HepG2 (cell line): ENCODE results near the gene STK32C. TPM values are rescaled to one million over a fixed set of nuclear protein-coding genes. Genes with fewer than 3 reads are reported as not detected.

Experiments used
- ADNP ChIP-seq: sonication (generic); formaldehyde crosslinking; IDR thresholded peaks from 2 replicates; pipeline ENCODE4 v1.4.0; 2020; ENCODE audit warnings: missing genetic modification reagents
- ARID2 ChIP-seq: sonication (generic); formaldehyde crosslinking; IDR thresholded peaks from 2 replicates; pipeline ENCODE4 v1.8.1; 2022; ENCODE audit warnings: mild to moderate bottlenecking, missing genetic modification reagents, borderline replicate concordance
- CAMTA2 ChIP-seq: sonication (generic); formaldehyde crosslinking; IDR thresholded peaks from 2 replicates; pipeline ENCODE4 v1.4.0; 2020; ENCODE audit warnings: mild to moderate bottlenecking, missing genetic modification reagents, borderline replicate concordance
- HMG20A ChIP-seq: IDR thresholded peaks from 2 replicates; pipeline ENCODE4 v1.6.1; 2016; ENCODE audit warnings: borderline replicate concordance
- IKZF4 ChIP-seq: sonication (generic); formaldehyde crosslinking; IDR thresholded peaks from 2 replicates; pipeline ENCODE4 v1.5.1; 2020; ENCODE audit warnings: borderline replicate concordance, mild to moderate bottlenecking, low read depth, missing genetic modification reagents; ENCODE audit errors: not compliant biosample characterization
- MED8 ChIP-seq: sonication (generic); formaldehyde crosslinking; IDR thresholded peaks from 2 replicates; pipeline ENCODE4 v1.8.1; 2023; ENCODE audit warnings: mild to moderate bottlenecking, missing genetic modification reagents; ENCODE audit not compliant: insufficient replicate concordance
- NCOA5 ChIP-seq: sonication (generic); formaldehyde crosslinking; IDR thresholded peaks from 2 replicates; pipeline ENCODE4 v1.4.0; 2020; ENCODE audit warnings: missing genetic modification reagents
- PHF8 ChIP-seq: sonication (generic); formaldehyde crosslinking; IDR thresholded peaks from 2 replicates; pipeline ENCODE4 v1.5.0; 2020; ENCODE audit warnings: missing genetic modification reagents
- PLRG1 ChIP-seq: fragments of 450-650 bp; conservative IDR thresholded peaks from 2 replicates; pipeline ENCODE4 v1.6.1; 2016
- SNAPC5 ChIP-seq: sonication (generic); formaldehyde crosslinking; IDR thresholded peaks from 2 replicates; pipeline ENCODE4 v1.8.1; 2023; ENCODE audit warnings: mild to moderate bottlenecking, missing genetic modification reagents, borderline replicate concordance
- SRF ChIP-seq: IDR thresholded peaks from 2 replicates; pipeline ENCODE4 v1.6.1; 2011; ENCODE audit warnings: mild to moderate bottlenecking, low read depth, low read length, moderate library complexity
- TBP ChIP-seq: sonication (generic); formaldehyde crosslinking; IDR thresholded peaks from 2 replicates; pipeline ENCODE4 v1.5.0; 2020; ENCODE audit warnings: missing genetic modification reagents
- TEF ChIP-seq: sonication (generic); formaldehyde crosslinking; IDR thresholded peaks from 2 replicates; pipeline ENCODE4 v1.5.0; 2020; ENCODE audit warnings: missing genetic modification reagents
- ZC3H13 ChIP-seq: sonication (generic); formaldehyde crosslinking; IDR thresholded peaks from 2 replicates; pipeline ENCODE4 v1.8.1; 2023; ENCODE audit warnings: mild to moderate bottlenecking, missing genetic modification reagents, moderate library complexity
- ZNF232 ChIP-seq: sonication (generic); formaldehyde crosslinking; IDR thresholded peaks from 2 replicates; pipeline ENCODE4 v1.4.0; 2020; ENCODE audit warnings: missing genetic modification reagents, borderline replicate concordance
- ZNF431 ChIP-seq: sonication (generic); formaldehyde crosslinking; IDR thresholded peaks from 2 replicates; pipeline ENCODE4 v1.9.0; 2022; ENCODE audit warnings: missing genetic modification reagents, low read depth, mild to moderate bottlenecking, borderline replicate concordance
- ZNF572 ChIP-seq: sonication (generic); formaldehyde crosslinking; IDR thresholded peaks from 2 replicates; pipeline ENCODE4 v1.5.1; 2020; ENCODE audit warnings: mild to moderate bottlenecking, missing genetic modification reagents
- ZSCAN29 ChIP-seq: sonication (generic); formaldehyde crosslinking; conservative IDR thresholded peaks from 2 replicates; pipeline ENCODE4 v1.4.0; 2020; ENCODE audit warnings: mild to moderate bottlenecking, missing genetic modification reagents
- polyA plus RNA-seq, 8 experiments: library from polyadenylated mRNA; depleted of rRNA in 3 of 8; stranded (reverse) in 7 of 8; unstranded in 1 of 8; fragments of >200 nt; fragmentation: Illumina TruSeq in 4 of 8; extraction: Trizol in 4 of 8; gene quantifications; 2 replicates each; pipeline versions ENCODE4 v1.2.1 to v1.2.3, GENCODE V29; 2011 to 2016; ENCODE audit warnings: low read depth in 4 of 8, missing spikeins in 1 of 8, mixed read lengths in 1 of 8; ENCODE audit not compliant: insufficient read depth in 1 of 8
- total RNA-seq, 5 experiments: library from RNA; depleted of rRNA; stranded (reverse); fragments of >200 nt; fragmentation: Illumina TruSeq; extraction: Trizol; gene quantifications; 2 replicates each; pipeline ENCODE4 v1.2.3, GENCODE V29; 2016; ENCODE audit warnings: low read depth in 1 of 5
- TF ChIP-seq, protein P1 (sequence below): sonication (generic); formaldehyde crosslinking; conservative IDR thresholded peaks from 2 replicates; pipeline ENCODE4 v1.8.0; 2022; ENCODE audit warnings: missing genetic modification reagents
- TF ChIP-seq, protein P2 (sequence below): sonication (generic); formaldehyde crosslinking; IDR thresholded peaks from 2 replicates; pipeline ENCODE4 v1.8.0; 2022; ENCODE audit warnings: missing genetic modification reagents, low read depth, mild to moderate bottlenecking, borderline replicate concordance
- TF ChIP-seq, protein P3 (sequence below): sonication (generic); formaldehyde crosslinking; IDR thresholded peaks from 2 replicates; pipeline ENCODE4 v1.4.0; 2020; ENCODE audit warnings: missing genetic modification reagents

The STK32C gene
- total and polyA plus RNA-seq, 2 of the 13 experiments (the other 11 are each of a cell fraction or from before 2014, with no cell fraction given): 10.9 to 19.4 TPM

DNA sequence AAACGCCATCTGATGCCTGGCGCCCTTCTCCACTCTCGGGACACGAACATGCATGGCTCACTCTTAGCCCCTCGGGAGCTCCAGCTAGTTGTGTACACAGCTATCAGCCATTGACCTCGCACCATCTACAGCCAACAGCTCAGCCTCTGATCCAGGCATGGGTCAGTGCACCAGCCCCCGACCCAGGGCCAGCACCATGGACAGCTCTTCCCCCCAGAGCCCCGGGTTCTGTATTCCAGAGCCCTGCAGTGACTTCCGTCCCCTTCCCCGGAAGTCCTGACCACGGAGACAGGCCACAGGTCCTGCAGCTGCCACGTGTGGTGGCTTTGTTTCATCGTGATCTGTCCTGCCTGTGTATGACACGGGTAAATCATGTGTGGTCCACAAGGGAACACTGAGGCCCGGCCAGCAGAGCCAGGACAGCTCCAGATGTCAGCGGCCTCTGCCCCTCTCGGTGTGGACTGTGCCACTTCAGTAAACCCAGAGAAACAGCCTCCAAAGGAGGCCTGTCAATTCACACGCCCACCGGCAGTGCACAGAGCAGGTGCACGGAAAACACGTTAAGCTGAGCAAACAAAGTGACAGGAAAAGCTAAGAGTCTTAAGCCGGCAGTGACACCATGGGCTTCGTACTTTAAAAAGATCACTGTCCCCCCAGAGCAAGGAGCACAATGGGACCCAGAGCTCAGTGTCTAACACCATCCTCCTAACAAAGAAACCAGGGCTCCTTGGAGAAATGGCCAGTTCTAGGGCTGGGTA lies 13.0 kb downstream of the STK32C start (continued):
- TF ChIP-seq, protein P1, sequence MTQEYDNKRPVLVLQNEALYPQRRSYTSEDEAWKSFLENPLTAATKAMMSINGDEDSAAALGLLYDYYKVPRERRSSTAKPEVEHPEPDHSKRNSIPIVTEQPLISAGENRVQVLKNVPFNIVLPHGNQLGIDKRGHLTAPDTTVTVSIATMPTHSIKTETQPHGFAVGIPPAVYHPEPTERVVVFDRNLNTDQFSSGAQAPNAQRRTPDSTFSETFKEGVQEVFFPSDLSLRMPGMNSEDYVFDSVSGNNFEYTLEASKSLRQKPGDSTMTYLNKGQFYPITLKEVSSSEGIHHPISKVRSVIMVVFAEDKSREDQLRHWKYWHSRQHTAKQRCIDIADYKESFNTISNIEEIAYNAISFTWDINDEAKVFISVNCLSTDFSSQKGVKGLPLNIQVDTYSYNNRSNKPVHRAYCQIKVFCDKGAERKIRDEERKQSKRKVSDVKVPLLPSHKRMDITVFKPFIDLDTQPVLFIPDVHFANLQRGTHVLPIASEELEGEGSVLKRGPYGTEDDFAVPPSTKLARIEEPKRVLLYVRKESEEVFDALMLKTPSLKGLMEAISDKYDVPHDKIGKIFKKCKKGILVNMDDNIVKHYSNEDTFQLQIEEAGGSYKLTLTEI (CRISPR knock-in tag): no peak
- TF ChIP-seq MED8 (CRISPR knock-in tag): no peak
- TF ChIP-seq IKZF4 (CRISPR knock-in tag): no peak
- TF ChIP-seq, protein P2, sequence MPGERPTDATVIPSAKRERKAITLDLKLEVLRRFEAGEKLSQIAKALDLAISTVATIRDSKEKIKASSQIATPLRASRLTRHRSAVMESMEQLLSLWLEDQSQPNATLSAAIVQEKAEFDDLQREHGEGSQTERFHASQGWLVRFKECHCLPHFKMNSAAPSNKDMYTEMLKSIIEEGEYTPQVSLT (CRISPR knock-in tag): no peak
- TF ChIP-seq HMG20A: no peak
- TF ChIP-seq PHF8: no peak
- no peak for TF ChIP-seq TBP (CRISPR knock-in tag)
- TF ChIP-seq SNAPC5 (CRISPR knock-in tag): 0 out of 2 replicates have a peak, but pooled peaks have one; percentile 60
- no peak for TF ChIP-seq SRF
- no peak for TF ChIP-seq PLRG1
- peak; percentile 89; the same call in 1 of the 2 replicates for TF ChIP-seq ZNF232 (CRISPR knock-in tag)
- TF ChIP-seq TEF (CRISPR knock-in tag): no peak
- TF ChIP-seq NCOA5: no peak
- TF ChIP-seq, protein P3, sequence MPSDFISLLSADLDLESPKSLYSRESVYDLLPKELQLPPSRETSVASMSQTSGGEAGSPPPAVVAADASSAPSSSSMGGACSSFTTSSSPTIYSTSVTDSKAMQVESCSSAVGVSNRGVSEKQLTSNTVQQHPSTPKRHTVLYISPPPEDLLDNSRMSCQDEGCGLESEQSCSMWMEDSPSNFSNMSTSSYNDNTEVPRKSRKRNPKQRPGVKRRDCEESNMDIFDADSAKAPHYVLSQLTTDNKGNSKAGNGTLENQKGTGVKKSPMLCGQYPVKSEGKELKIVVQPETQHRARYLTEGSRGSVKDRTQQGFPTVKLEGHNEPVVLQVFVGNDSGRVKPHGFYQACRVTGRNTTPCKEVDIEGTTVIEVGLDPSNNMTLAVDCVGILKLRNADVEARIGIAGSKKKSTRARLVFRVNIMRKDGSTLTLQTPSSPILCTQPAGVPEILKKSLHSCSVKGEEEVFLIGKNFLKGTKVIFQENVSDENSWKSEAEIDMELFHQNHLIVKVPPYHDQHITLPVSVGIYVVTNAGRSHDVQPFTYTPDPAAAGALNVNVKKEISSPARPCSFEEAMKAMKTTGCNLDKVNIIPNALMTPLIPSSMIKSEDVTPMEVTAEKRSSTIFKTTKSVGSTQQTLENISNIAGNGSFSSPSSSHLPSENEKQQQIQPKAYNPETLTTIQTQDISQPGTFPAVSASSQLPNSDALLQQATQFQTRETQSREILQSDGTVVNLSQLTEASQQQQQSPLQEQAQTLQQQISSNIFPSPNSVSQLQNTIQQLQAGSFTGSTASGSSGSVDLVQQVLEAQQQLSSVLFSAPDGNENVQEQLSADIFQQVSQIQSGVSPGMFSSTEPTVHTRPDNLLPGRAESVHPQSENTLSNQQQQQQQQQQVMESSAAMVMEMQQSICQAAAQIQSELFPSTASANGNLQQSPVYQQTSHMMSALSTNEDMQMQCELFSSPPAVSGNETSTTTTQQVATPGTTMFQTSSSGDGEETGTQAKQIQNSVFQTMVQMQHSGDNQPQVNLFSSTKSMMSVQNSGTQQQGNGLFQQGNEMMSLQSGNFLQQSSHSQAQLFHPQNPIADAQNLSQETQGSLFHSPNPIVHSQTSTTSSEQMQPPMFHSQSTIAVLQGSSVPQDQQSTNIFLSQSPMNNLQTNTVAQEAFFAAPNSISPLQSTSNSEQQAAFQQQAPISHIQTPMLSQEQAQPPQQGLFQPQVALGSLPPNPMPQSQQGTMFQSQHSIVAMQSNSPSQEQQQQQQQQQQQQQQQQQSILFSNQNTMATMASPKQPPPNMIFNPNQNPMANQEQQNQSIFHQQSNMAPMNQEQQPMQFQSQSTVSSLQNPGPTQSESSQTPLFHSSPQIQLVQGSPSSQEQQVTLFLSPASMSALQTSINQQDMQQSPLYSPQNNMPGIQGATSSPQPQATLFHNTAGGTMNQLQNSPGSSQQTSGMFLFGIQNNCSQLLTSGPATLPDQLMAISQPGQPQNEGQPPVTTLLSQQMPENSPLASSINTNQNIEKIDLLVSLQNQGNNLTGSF (CRISPR knock-in tag): 0 out of 2 replicates have a peak, but pooled peaks have one; percentile 53
- no peak for TF ChIP-seq ARID2
- no peak for TF ChIP-seq ZNF572 (CRISPR knock-in tag)
- TF ChIP-seq ZC3H13 (CRISPR knock-in tag): no peak
- no peak for TF ChIP-seq CAMTA2 (CRISPR knock-in tag)
- no peak for TF ChIP-seq ZSCAN29
- TF ChIP-seq ADNP (CRISPR knock-in tag): no peak
- no peak for TF ChIP-seq ZNF431 (CRISPR knock-in tag)
